Skeletal muscle cell (primary cell): ENCODE results near the gene SLC7A6OS.

ENCODE experiments used
- DNase-seq: peaks from one replicate; pipeline ENCODE4 v3.0.0-alpha.2; 2010; ENCODE audit warnings: low read depth
- H3K4me3 ChIP-seq: 2 replicates; pipeline ENCODE4 v1.5.1; 2011; ENCODE audit warnings: low read depth, mild to moderate bottlenecking, control low read depth, low read length, moderate library complexity

The SLC7A6OS gene

GRCh38 chr16:68345958-68346635 lies 35.4 kb upstream of the SLC7A6OS start:
- no peak for DNase-seq

GRCh38 chr16:68345351-68345810 lies 34.6 kb upstream of the SLC7A6OS start:
- H3K4me3 ChIP-seq: no peak overlapping the region
- DNase-seq: no peak

More at GRCh38 chr16:68345958-68346635, 35.4 kb upstream of the SLC7A6OS start:
- no peak overlapping the region for H3K4me3 ChIP-seq

GRCh38 chr16:68344252-68344651 lies 33.5 kb upstream of the SLC7A6OS start:
- H3K4me3 ChIP-seq: no peak overlapping the region
- no peak for DNase-seq

GRCh38 chr16:68343137-68343536 lies 32.4 kb upstream of the SLC7A6OS start:
- no peak for DNase-seq
- no peak overlapping the region for H3K4me3 ChIP-seq

- no peak for DNase-seq
- no peak overlapping the region for H3K4me3 ChIP-seq
These were observed 31.9 kb upstream of the SLC7A6OS start for GRCh38 chr16:68342620-68343019.

GRCh38 chr16:68339214-68339613 lies 28.5 kb upstream of the SLC7A6OS start:
- H3K4me3 ChIP-seq: no peak overlapping the region
- no peak for DNase-seq

- no peak for DNase-seq
- no peak overlapping the region for H3K4me3 ChIP-seq
These were observed 27.8 kb upstream of the SLC7A6OS start for GRCh38 chr16:68338326-68339119.

GRCh38 chr16:68335175-68335574 lies 24.4 kb upstream of the SLC7A6OS start:
- no peak overlapping the region for H3K4me3 ChIP-seq
- DNase-seq: no peak

GRCh38 chr16:68332411-68333121 lies 21.8 kb upstream of the SLC7A6OS start:
- H3K4me3 ChIP-seq: no peak overlapping the region
- DNase-seq: no peak

GRCh38 chr16:68331879-68332410 lies 21.2 kb upstream of the SLC7A6OS start:
- H3K4me3 ChIP-seq: no peak overlapping the region
- DNase-seq: no peak

GRCh38 chr16:68328860-68329390 lies 18.2 kb upstream of the SLC7A6OS start:
- DNase-seq: no peak

GRCh38 chr16:68328151-68328859 lies 17.6 kb upstream of the SLC7A6OS start:
- H3K4me3 ChIP-seq: no peak overlapping the region
- DNase-seq: peak; percentile 41

More at GRCh38 chr16:68328860-68329390, 18.2 kb upstream of the SLC7A6OS start:
- no peak overlapping the region for H3K4me3 ChIP-seq

- DNase-seq: no peak
- H3K4me3 ChIP-seq: no peak overlapping the region
These were observed 14.1 kb upstream of the SLC7A6OS start for GRCh38 chr16:68324780-68325357.

GRCh38 chr16:68324336-68324735 lies 13.6 kb upstream of the SLC7A6OS start:
- H3K4me3 ChIP-seq: no peak overlapping the region
- no peak for DNase-seq

GRCh38 chr16:68319185-68319908 lies 8.6 kb upstream of the SLC7A6OS start:
- H3K4me3 ChIP-seq: no peak overlapping the region
- DNase-seq: no peak

- no peak overlapping the region for H3K4me3 ChIP-seq
- no peak for DNase-seq
These were observed 2.4 kb upstream of the SLC7A6OS start for GRCh38 chr16:68313116-68313515.

GRCh38 chr16:68310437-68310773 lies 341 bp downstream of the SLC7A6OS start:
- no peak for DNase-seq
- H3K4me3 ChIP-seq: peak overlapping the region; percentile 87

GRCh38 chr16:68309799-68310198 lies 947 bp downstream of the SLC7A6OS start:
- no peak for DNase-seq

More at GRCh38 chr16:68309799-68310198, 947 bp downstream of the SLC7A6OS start:
- peak overlapping the region; percentile 87 for H3K4me3 ChIP-seq
